Transverse colon (tissue), 4 donors: ENCODE data around the gene NRXN2. TPM values are rescaled to one million over a fixed set of nuclear protein-coding genes. Genes with fewer than 3 reads are reported as not detected.

Source experiments
- DNase-seq: peaks from one replicate; pipeline ENCODE4 v3.0.0-alpha.2; 2019
- H3K27ac ChIP-seq, 4 donors: fragments of 200-600 bp; sonication (generic); 2 replicates each; pipeline ENCODE4 v1.5.1; 2016 to 2018; ENCODE audit warnings: inconsistent platforms in 4 of 4
- H3K27me3 ChIP-seq: fragments of 200-600 bp; sonication (generic); 2 replicates; pipeline ENCODE4 v1.5.1; 2017; ENCODE audit warnings: inconsistent platforms
- H3K36me3 ChIP-seq, 4 donors: fragments of 200-600 bp; sonication (generic); 2 replicates each; pipeline ENCODE4 v1.5.1; 2017 to 2019; ENCODE audit warnings: inconsistent platforms in 4 of 4
- H3K4me1 ChIP-seq, 4 donors: fragments of 200-600 bp; sonication (generic); 2 replicates each; pipeline ENCODE4 v1.5.1; 2017 to 2020; ENCODE audit warnings: inconsistent platforms in 4 of 4
- H3K4me3 ChIP-seq, 4 donors: fragments of 200-600 bp; sonication (generic); 1 replicate in 1 of 4; 2 replicates in 3 of 4; pipeline versions ENCODE4 v1.5.1 to v1.6.1; 2017 to 2019; ENCODE audit warnings: inconsistent platforms in 4 of 4
- H3K9me3 ChIP-seq, 2 donors: fragments of 200-600 bp; sonication (generic); 2 replicates each; pipeline ENCODE4 v1.5.1; 2017 to 2019; ENCODE audit warnings: inconsistent platforms in 2 of 2
- CTCF ChIP-seq, 5 experiments: fragments of 200-600 bp in 3 of 5; fragments of 450-650 bp in 2 of 5; sonication (generic) in 3 of 5; IDR thresholded peaks; 1 replicate in 2 of 5; 2 replicates in 3 of 5; pipeline ENCODE4 v1.5.1; 2016 to 2017; ENCODE audit warnings: antibody characterized with exemption in 5 of 5, inconsistent platforms in 3 of 5, mild to moderate bottlenecking in 2 of 5, moderate library complexity in 1 of 5
- EP300 ChIP-seq: sonication (generic); formaldehyde crosslinking; IDR thresholded peaks from one replicate; pipeline ENCODE4 v1.6.1; 2017; ENCODE audit warnings: antibody characterized with exemption, low read depth
- POLR2A ChIP-seq: fragments of 450-650 bp; IDR thresholded peaks from one replicate; pipeline ENCODE4 v1.6.1; 2016; ENCODE audit warnings: antibody characterized with exemption, mild to moderate bottlenecking, moderate library complexity
- POLR2AphosphoS5 ChIP-seq, 3 donors: sonication (generic); formaldehyde crosslinking; IDR thresholded peaks; one replicate each; pipeline ENCODE4 v1.6.1; 2016; ENCODE audit warnings: antibody characterized with exemption in 3 of 3
- WGBS, 2 donors: methylation state at CpG; one replicate each; pipeline ENCODE4 v1.1.5; 2018; ENCODE audit warnings: low coverage in 1 of 2; 5-methylcytosine and 5-hydroxymethylcytosine counted together
- in situ Hi-C, 4 donors: fragments of 200-750 bp; cut with MboI; loops; one replicate each; pipeline versions ENCODE4 v1.15.0 to v1.15.1; 2017; ENCODE audit warnings: low sequenced_read_pairs in 3 of 4, low pct_ligation_motif_present in 1 of 4, low pct_unique_long_range_greater_than_20kb in 1 of 4
- intact Hi-C: fragments of 100-400 bp; cut with DNase I; formaldehyde crosslinking; loops from one replicate; pipeline ENCODE4 v1.15.1; 2023; ENCODE audit warnings: low total_unique reads
- total RNA-seq, 4 donors: library from RNA; depleted of rRNA; stranded (reverse); fragments of >200 nt; gene quantifications; one replicate each; pipeline ENCODE4 v1.1.0, GENCODE V29; 2016

NRXN2 gene
- total RNA-seq, 4 donors from 2014 or later = 2.9 to 7.4 (median 6.8) TPM

- WGBS, 2 donors = 21% methylated on average over 19 of the region's 19 CpGs; no CpG with 5 or more reads in 1 of the 2 donors
- Histone ChIP-seq H3K27ac (peak overlapping the region in 1 of 4 donors; percentile 68), H3K27me3 (peaks cover 65% of the 10 kb centered on the region), H3K4me3 (peak overlapping the region in 2 of 4 donors; percentile 35 to 49), H3K9me3 (no peaks in the 10 kb centered on the region), H3K4me1 (peaks cover 0 to 16% (median 6%) of the 10 kb centered on the region in 4 donors), H3K36me3 (no peaks in the 10 kb centered on the region)
- no peak for TF ChIP-seq POLR2A
- no peak for TF ChIP-seq POLR2AphosphoS5 (IDR thresholded peaks at IDR 0.05)
- TF ChIP-seq EP300 = no peak
- TF ChIP-seq CTCF (IDR thresholded peaks at IDR 0.05) = no peak
- no peak for DNase-seq
- intact Hi-C loops = no loop called here
- in situ Hi-C loops = no loop called here
Observed at GRCh38 chr11:64643920-64644646, 78.9 kb downstream of the NRXN2 start.

DNA sequence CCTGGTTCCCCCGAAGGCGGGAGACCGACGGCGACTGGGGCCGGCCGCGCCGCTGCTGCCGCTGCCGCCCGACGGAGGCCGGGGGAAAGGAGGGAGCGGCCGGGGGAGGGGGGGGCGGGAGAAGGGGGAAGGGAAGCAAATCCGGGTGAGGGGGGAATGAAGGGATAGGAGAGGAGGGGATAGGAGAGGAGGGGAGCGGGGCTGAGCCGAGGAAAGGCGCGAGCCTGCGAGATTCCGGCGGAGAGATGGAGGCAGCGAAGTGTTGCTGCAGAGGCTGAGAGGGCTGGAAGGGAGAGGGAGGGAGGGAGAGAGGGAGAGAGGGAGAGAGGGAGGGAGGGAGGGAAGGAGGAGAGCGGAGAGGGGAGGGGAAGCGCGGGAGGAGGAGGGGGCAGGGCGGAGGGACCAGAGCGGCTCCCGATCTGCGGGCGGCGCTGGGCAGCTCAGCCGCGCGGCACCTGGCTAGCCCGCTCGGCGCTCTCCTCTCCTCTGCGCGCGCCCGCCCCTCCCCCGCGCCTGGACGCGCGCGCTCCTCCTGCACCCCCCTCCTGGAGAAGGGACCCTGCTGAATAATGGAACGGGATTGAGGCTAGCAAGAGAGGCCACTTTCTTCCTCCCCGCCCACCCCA is 79.6 kb downstream of the NRXN2 start:
- peak overlapping the region in 2 of 4 donors; percentile 40 to 68 for H3K27ac ChIP-seq
- peaks cover 65% of the 10 kb centered on the region for H3K27me3 ChIP-seq
- in situ Hi-C loops (no loop called here), intact Hi-C loops (no loop called here)
- TF ChIP-seq POLR2A (no peak), EP300 (no peak), POLR2AphosphoS5 (IDR thresholded peaks at IDR 0.05) (no peak), CTCF (IDR thresholded peaks at IDR 0.05) (no peak)
- no peaks in the 10 kb centered on the region for H3K36me3 ChIP-seq
- WGBS, 2 donors = 3 to 20% methylated on average over 2 to 44 of the region's 53 CpGs
- H3K4me3 ChIP-seq = peak overlapping the region; percentile 21 to 49 (median 41)
- H3K9me3 ChIP-seq = no peaks in the 10 kb centered on the region
- peaks cover 0 to 18% (median 8%) of the 10 kb centered on the region in 4 donors for H3K4me1 ChIP-seq
- DNase-seq = no peak

DNA sequence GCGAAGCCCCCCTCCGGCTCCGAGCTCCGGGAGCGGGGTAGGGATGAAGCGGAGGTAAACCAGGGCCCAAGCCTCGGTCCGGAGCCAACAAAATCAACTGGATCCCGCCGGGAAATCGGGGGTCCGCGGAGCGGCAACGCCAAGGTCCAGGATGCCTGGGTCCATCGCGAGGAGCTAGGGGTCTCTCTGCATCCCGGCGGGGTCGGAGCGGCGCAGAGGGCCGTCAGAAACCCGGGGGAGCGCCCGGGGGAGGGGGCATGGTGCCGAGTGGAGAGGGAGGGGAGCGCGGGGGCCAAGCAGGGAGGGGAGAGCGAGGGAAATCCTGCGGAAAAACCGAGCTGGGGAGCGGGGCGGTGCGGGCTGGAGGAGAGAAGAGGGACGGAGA is 80.1 kb downstream of the NRXN2 start:
- DNase-seq = no peak
- H3K27ac ChIP-seq = peak overlapping the region in 2 of 4 donors; percentile 40 to 68
- H3K4me3 ChIP-seq = peak overlapping the region; percentile 21 to 49 (median 41)
- no peaks in the 10 kb centered on the region for H3K36me3 ChIP-seq
- WGBS, 2 donors = 4% methylated on average over 36 of the region's 36 CpGs; no CpG with 5 or more reads in 1 of the 2 donors
- peaks cover 0 to 23% (median 13%) of the 10 kb centered on the region in 4 donors for H3K4me1 ChIP-seq
- intact Hi-C loops (no loop called here), in situ Hi-C loops (no loop called here)
- no peak for TF ChIP-seq CTCF (IDR thresholded peaks at IDR 0.05)
- no peak for TF ChIP-seq POLR2A
- no peak for TF ChIP-seq EP300
- no peak for TF ChIP-seq POLR2AphosphoS5 (IDR thresholded peaks at IDR 0.05)
- no peaks in the 10 kb centered on the region for H3K9me3 ChIP-seq
- peaks cover 65% of the 10 kb centered on the region for H3K27me3 ChIP-seq

DNA sequence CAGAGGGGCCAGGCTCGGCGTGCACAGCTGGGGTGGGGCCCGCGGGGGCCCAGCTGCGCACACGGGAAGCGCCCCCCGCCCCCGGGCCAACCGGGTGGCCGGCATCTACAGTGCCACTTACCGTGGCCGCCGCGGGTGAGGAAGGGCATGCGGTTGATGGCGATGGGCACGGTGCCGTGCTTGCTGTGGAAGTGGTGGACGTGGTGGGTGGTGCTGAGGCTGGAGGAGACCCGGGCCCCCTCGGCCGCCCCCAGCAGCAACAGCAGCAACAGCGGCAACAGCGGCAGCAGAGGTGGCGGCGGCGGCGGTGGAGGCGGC is 80.6 kb downstream of the NRXN2 start:
- intact Hi-C loops (no loop called here), in situ Hi-C loops (no loop called here)
- Histone ChIP-seq H3K36me3 (no peaks in the 10 kb centered on the region), H3K27me3 (peaks cover 65% of the 10 kb centered on the region), H3K4me3 (peak overlapping the region; percentile 21 to 49 (median 28)), H3K27ac (peak overlapping the region in 2 of 4 donors; percentile 16 to 68), H3K4me1 (peaks cover 0 to 28% (median 17%) of the 10 kb centered on the region in 4 donors), H3K9me3 (no peaks in the 10 kb centered on the region)
- no peak for DNase-seq
- TF ChIP-seq POLR2AphosphoS5 (IDR thresholded peaks at IDR 0.05) (no peak), EP300 (no peak), CTCF (IDR thresholded peaks at IDR 0.05) (no peak), POLR2A (no peak)
- 0% methylated on average over 22 of the region's 30 CpGs; no CpG with 5 or more reads in 1 of the 2 donors for WGBS, 2 donors
